Measurements from ENCODE around the gene PLEKHF1.

DNA sequence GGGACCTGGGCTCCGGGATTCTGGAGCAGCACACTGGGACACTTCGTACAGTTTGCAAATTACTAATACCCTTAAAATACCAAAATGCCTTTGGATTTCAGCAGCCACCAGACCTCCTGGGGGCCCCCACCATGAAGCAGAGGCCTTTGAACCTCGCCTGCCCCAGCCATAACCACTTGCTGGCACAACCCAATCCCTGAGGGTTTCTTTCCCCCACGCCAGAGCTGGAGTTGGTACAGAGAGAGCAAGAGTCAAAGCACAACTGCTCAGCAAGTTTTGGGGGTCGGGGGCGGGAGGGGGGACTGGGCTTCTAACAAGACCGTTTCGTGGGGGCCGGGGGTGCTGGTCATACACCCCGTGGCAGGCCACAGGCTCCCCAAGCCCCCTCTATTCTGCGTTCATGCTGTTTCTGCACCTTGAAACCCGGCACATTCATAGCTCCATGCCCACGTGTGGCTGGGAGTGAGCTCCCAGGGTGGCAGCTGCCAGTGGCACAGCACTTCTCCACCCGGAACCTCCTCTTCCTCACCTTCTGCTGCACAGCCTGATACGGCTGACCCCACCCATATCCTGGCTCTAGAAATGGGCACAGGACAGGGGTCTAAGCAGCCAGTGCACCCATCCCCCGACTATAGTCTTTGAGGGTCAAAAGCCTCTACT, 17.1 kb downstream of the PLEKHF1 start:
- TF ChIP-seq, protein P1, sequence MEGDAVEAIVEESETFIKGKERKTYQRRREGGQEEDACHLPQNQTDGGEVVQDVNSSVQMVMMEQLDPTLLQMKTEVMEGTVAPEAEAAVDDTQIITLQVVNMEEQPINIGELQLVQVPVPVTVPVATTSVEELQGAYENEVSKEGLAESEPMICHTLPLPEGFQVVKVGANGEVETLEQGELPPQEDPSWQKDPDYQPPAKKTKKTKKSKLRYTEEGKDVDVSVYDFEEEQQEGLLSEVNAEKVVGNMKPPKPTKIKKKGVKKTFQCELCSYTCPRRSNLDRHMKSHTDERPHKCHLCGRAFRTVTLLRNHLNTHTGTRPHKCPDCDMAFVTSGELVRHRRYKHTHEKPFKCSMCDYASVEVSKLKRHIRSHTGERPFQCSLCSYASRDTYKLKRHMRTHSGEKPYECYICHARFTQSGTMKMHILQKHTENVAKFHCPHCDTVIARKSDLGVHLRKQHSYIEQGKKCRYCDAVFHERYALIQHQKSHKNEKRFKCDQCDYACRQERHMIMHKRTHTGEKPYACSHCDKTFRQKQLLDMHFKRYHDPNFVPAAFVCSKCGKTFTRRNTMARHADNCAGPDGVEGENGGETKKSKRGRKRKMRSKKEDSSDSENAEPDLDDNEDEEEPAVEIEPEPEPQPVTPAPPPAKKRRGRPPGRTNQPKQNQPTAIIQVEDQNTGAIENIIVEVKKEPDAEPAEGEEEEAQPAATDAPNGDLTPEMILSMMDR (IDR thresholded peaks at IDR 0.05; ENCODE audit: insufficient read depth, low read length) = no peak
- TF ChIP-seq, protein P2, sequence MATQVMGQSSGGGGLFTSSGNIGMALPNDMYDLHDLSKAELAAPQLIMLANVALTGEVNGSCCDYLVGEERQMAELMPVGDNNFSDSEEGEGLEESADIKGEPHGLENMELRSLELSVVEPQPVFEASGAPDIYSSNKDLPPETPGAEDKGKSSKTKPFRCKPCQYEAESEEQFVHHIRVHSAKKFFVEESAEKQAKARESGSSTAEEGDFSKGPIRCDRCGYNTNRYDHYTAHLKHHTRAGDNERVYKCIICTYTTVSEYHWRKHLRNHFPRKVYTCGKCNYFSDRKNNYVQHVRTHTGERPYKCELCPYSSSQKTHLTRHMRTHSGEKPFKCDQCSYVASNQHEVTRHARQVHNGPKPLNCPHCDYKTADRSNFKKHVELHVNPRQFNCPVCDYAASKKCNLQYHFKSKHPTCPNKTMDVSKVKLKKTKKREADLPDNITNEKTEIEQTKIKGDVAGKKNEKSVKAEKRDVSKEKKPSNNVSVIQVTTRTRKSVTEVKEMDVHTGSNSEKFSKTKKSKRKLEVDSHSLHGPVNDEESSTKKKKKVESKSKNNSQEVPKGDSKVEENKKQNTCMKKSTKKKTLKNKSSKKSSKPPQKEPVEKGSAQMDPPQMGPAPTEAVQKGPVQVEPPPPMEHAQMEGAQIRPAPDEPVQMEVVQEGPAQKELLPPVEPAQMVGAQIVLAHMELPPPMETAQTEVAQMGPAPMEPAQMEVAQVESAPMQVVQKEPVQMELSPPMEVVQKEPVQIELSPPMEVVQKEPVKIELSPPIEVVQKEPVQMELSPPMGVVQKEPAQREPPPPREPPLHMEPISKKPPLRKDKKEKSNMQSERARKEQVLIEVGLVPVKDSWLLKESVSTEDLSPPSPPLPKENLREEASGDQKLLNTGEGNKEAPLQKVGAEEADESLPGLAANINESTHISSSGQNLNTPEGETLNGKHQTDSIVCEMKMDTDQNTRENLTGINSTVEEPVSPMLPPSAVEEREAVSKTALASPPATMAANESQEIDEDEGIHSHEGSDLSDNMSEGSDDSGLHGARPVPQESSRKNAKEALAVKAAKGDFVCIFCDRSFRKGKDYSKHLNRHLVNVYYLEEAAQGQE (IDR thresholded peaks at IDR 0.05; ENCODE audit: insufficient replicate concordance, low read depth) = no peak
